ENCODE data around the gene EDN2. TPM values are rescaled to one million over a fixed set of nuclear protein-coding genes. Genes with fewer than 3 reads are reported as not detected.

Gene EDN2
- total RNA-seq, 3 donors from 2014 or later (not counting 1 experiment from before 2014, with no cell fraction given) = 0.29 to 0.93 (median 0.64) TPM

GRCh38 chr1:41514381-41514780, 29.9 kb upstream of the EDN2 start:
- H3K9me3 ChIP-seq (ENCODE audit: control insufficient read depth, insufficient read depth, low read length) = no peaks in the 10 kb centered on the region
- Mint-ChIP-seq H3K36me3 (no peaks in the 10 kb centered on the region), H3K9me3 (no peaks in the 10 kb centered on the region), H3K27me3 (ENCODE audit: low read depth in 2 of 2) (no peaks in the 10 kb centered on the region), H3K27ac (no peak overlapping the region), H3K4me3 (no peak overlapping the region), H3K4me1 (peaks cover 11 to 14% of the 10 kb centered on the region in 2 donors)
- intact Hi-C loops (cut with micrococcal nuclease) = no loop called here
- WGBS (ENCODE audit: insufficient coverage) = 79% methylated on average over 8 of the region's 8 CpGs
- no peaks in the 10 kb centered on the region for H3K27me3 ChIP-seq (ENCODE audit: control insufficient read depth, insufficient read depth, low read length)
- TF ChIP-seq, protein P1, sequence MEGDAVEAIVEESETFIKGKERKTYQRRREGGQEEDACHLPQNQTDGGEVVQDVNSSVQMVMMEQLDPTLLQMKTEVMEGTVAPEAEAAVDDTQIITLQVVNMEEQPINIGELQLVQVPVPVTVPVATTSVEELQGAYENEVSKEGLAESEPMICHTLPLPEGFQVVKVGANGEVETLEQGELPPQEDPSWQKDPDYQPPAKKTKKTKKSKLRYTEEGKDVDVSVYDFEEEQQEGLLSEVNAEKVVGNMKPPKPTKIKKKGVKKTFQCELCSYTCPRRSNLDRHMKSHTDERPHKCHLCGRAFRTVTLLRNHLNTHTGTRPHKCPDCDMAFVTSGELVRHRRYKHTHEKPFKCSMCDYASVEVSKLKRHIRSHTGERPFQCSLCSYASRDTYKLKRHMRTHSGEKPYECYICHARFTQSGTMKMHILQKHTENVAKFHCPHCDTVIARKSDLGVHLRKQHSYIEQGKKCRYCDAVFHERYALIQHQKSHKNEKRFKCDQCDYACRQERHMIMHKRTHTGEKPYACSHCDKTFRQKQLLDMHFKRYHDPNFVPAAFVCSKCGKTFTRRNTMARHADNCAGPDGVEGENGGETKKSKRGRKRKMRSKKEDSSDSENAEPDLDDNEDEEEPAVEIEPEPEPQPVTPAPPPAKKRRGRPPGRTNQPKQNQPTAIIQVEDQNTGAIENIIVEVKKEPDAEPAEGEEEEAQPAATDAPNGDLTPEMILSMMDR (IDR thresholded peaks at IDR 0.05) = no peak
- ATAC-seq (no peak), DNase-seq (no peak)
- peaks cover 7% of the 10 kb centered on the region for H3K36me3 ChIP-seq (ENCODE audit: control insufficient read depth, insufficient read depth, low read length)
- no peak overlapping the region for H3K4me3 ChIP-seq (ENCODE audit: low read length)
- no peak overlapping the region for H3K27ac ChIP-seq (ENCODE audit: low read length)
- peaks cover 13% of the 10 kb centered on the region for H3K4me1 ChIP-seq (ENCODE audit: control insufficient read depth, insufficient read depth, low read length)

DNA sequence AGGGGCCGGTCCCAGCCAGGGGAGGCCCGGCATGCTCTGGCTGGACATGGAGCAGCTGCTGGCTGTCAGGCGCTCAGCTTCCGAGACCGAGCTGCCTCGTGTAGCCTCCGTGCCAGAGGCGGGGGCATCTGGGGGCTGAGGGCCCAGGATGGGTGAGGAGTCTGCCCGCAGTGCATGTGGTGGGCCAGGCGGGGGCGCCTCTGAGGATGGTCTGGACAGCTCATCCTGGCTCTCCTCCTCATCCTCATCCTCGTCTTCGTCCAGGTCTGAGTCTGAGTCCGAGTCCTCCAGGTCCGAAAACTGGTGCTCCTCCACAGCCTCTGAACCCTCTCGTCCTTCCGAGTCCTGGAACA, 28.9 kb upstream of the EDN2 start:
- H3K9me3 Mint-ChIP-seq = no peaks in the 10 kb centered on the region
- H3K27me3 Mint-ChIP-seq (ENCODE audit: low read depth in 2 of 2) = no peaks in the 10 kb centered on the region
- no peaks in the 10 kb centered on the region for H3K36me3 Mint-ChIP-seq
- H3K4me3 Mint-ChIP-seq = no peak overlapping the region
- peaks cover 14 to 16% of the 10 kb centered on the region in 2 donors for H3K4me1 Mint-ChIP-seq
- H3K27ac ChIP-seq (ENCODE audit: low read length) = no peak overlapping the region
- H3K4me1 ChIP-seq (ENCODE audit: control insufficient read depth, insufficient read depth, low read length) = peaks cover 13% of the 10 kb centered on the region
- TF ChIP-seq, protein P1 (IDR thresholded peaks at IDR 0.05) = peak; percentile 33
- intact Hi-C loops (cut with micrococcal nuclease) = no loop called here
- H3K4me3 ChIP-seq (ENCODE audit: low read length) = no peak overlapping the region
- H3K27me3 ChIP-seq (ENCODE audit: control insufficient read depth, insufficient read depth, low read length) = no peaks in the 10 kb centered on the region
- peak in 1 of 2 donors; percentile 6 for DNase-seq
- H3K27ac Mint-ChIP-seq = no peak overlapping the region
- 96% methylated on average over 17 of the region's 17 CpGs for WGBS (ENCODE audit: insufficient coverage)
- H3K9me3 ChIP-seq (ENCODE audit: control insufficient read depth, insufficient read depth, low read length) = no peaks in the 10 kb centered on the region
- no peak for ATAC-seq
- H3K36me3 ChIP-seq (ENCODE audit: control insufficient read depth, insufficient read depth, low read length) = peaks cover 7% of the 10 kb centered on the region

DNA sequence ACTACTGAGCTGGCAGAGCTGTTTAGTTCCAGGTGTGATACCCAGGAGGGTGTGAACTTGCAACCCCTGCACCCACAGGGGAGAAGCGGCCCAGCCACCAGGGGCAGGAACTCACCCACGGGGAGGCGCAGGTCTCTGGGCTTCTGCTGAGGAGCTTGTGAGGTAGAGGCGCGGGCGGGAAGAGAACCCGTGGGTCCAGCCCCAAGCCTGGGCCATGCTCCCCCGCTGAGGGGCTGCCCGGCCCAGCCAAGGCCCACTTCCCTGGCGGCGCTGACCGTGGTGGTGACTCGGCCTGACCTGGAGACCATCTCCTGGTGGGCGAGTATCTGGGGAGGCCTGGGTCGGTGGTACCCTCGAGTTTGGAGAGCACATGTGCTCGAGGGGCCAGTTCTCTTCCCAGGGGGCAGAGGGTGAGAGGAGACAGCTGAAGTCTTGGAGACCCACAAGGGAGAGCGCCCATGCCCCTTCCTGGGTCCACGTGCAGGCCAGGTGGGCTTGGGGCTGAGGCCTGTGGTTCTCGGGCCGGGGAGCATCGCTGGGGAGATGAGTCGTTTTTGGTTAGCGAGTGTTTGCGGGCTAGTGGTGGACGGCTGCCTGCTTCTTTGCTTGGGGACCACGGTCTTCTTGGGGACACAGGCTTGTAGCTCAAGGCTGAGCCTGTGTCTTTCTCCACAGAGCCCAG, 28.4 kb upstream of the EDN2 start:
- Histone ChIP-seq H3K4me1 (ENCODE audit: control insufficient read depth, insufficient read depth, low read length) (peaks cover 13% of the 10 kb centered on the region), H3K9me3 (ENCODE audit: control insufficient read depth, insufficient read depth, low read length) (no peaks in the 10 kb centered on the region), H3K27me3 (ENCODE audit: control insufficient read depth, insufficient read depth, low read length) (no peaks in the 10 kb centered on the region), H3K4me3 (ENCODE audit: low read length) (no peak overlapping the region), H3K36me3 (ENCODE audit: control insufficient read depth, insufficient read depth, low read length) (peaks cover 7% of the 10 kb centered on the region), H3K27ac (ENCODE audit: low read length) (no peak overlapping the region)
- DNase-seq = no peak
- intact Hi-C loops (cut with micrococcal nuclease) = no loop called here
- Mint-ChIP-seq H3K27me3 (ENCODE audit: low read depth in 2 of 2) (no peaks in the 10 kb centered on the region), H3K4me1 (peaks cover 14 to 16% of the 10 kb centered on the region in 2 donors), H3K4me3 (no peak overlapping the region), H3K9me3 (no peaks in the 10 kb centered on the region), H3K27ac (no peak overlapping the region), H3K36me3 (no peaks in the 10 kb centered on the region)
- WGBS (ENCODE audit: insufficient coverage) = 93% methylated on average over 27 of the region's 27 CpGs
- TF ChIP-seq, protein P1 (IDR thresholded peaks at IDR 0.05) = no peak
- no peak for ATAC-seq

DNA sequence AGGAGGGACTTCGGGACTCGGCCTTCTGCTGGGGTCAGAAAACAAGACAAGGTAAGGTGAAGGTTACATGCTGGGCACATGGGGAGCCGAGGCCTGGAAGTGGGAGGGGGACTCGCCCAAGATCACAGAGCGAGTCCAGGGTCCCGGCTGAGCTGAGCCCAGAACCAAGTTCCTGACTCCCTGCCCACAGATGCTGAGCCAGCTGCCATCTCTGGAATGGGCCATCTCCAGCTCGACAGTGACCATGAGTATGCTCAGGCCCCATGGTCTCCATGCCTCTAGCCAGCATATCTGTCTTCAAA, 26.7 kb upstream of the EDN2 start:
- intact Hi-C loops (cut with micrococcal nuclease) = no loop called here
- no peaks in the 10 kb centered on the region for H3K27me3 ChIP-seq (ENCODE audit: control insufficient read depth, insufficient read depth, low read length)
- no peak overlapping the region for H3K27ac ChIP-seq (ENCODE audit: low read length)
- Mint-ChIP-seq H3K36me3 (no peaks in the 10 kb centered on the region), H3K27me3 (ENCODE audit: low read depth in 2 of 2) (no peaks in the 10 kb centered on the region), H3K4me1 (peaks cover 5 to 7% of the 10 kb centered on the region in 2 donors), H3K4me3 (no peak overlapping the region), H3K9me3 (no peaks in the 10 kb centered on the region), H3K27ac (no peak overlapping the region)
- 96% methylated on average over 7 of the region's 7 CpGs for WGBS (ENCODE audit: insufficient coverage)
- no peak overlapping the region for H3K4me3 ChIP-seq (ENCODE audit: low read length)
- H3K4me1 ChIP-seq (ENCODE audit: control insufficient read depth, insufficient read depth, low read length) = peaks cover 4% of the 10 kb centered on the region
- H3K36me3 ChIP-seq (ENCODE audit: control insufficient read depth, insufficient read depth, low read length) = peaks cover 7% of the 10 kb centered on the region
- ATAC-seq (no peak), DNase-seq (no peak)
- no peaks in the 10 kb centered on the region for H3K9me3 ChIP-seq (ENCODE audit: control insufficient read depth, insufficient read depth, low read length)
- TF ChIP-seq, protein P1 (IDR thresholded peaks at IDR 0.05) = no peak
